Retinal pigment epithelial cell (primary cell): ENCODE data around the gene PRKAR1A.
"Not testable (repeated sequence)": the region's sequence is repeated elsewhere in the genome, so short reads cannot be mapped to it uniquely, and the experiment has no call there.

ENCODE experiments used
- DNase-seq: peaks from one replicate; pipeline ENCODE4 v3.0.0-alpha.2; 2010; ENCODE audit warnings: low read depth
- H3K4me3 ChIP-seq: 2 replicates; pipeline ENCODE4 v1.5.1; 2011; ENCODE audit warnings: mild to moderate bottlenecking, low read length, control low read depth, moderate library complexity
- CTCF ChIP-seq: conservative IDR thresholded peaks from 2 replicates; pipeline ENCODE4 v1.5.1; 2011; ENCODE audit warnings: low read depth, low read length, control low read depth, inconsistent platforms

Gene PRKAR1A

GRCh38 chr17:68512960-68513474 lies 787 bp downstream of the PRKAR1A start:
- TF ChIP-seq CTCF = no peak
- peak overlapping the region; percentile 99 for H3K4me3 ChIP-seq
- no peak for DNase-seq

- DNase-seq = no peak
- TF ChIP-seq CTCF = no peak
- peak overlapping the region; percentile 99 for H3K4me3 ChIP-seq
Observed at GRCh38 chr17:68513932-68514331, 1.7 kb downstream of the PRKAR1A start.

- no peak for TF ChIP-seq CTCF
- H3K4me3 ChIP-seq = peak overlapping the region; percentile 99
Observed at GRCh38 chr17:68514831-68515635, 2.8 kb downstream of the PRKAR1A start.

GRCh38 chr17:68516732-68517131 lies 4.5 kb downstream of the PRKAR1A start:
- no peak for TF ChIP-seq CTCF
- DNase-seq = no peak
- H3K4me3 ChIP-seq = no peak overlapping the region

More at GRCh38 chr17:68514831-68515635, 2.8 kb downstream of the PRKAR1A start:
- DNase-seq = peak; percentile 36

- H3K4me3 ChIP-seq, DNase-seq: not testable (repeated sequence)
Observed at GRCh38 chr17:68517605-68518004, 5.4 kb downstream of the PRKAR1A start.

- DNase-seq = no peak
- TF ChIP-seq CTCF = no peak
- no peak overlapping the region for H3K4me3 ChIP-seq
Observed at GRCh38 chr17:68518063-68518815, 6.0 kb downstream of the PRKAR1A start.

- not testable (repeated sequence) for H3K4me3 ChIP-seq, DNase-seq
Observed at GRCh38 chr17:68519051-68519450, 6.8 kb downstream of the PRKAR1A start.

- no peak for DNase-seq
- no peak for TF ChIP-seq CTCF
- H3K4me3 ChIP-seq = no peak overlapping the region
Observed at GRCh38 chr17:68519911-68520310, 7.7 kb downstream of the PRKAR1A start.
